Ishikawa (cell line): Measurements from ENCODE around the gene PIGU.

ENCODE experiments used
- CEBPB ChIP-seq: IDR thresholded peaks from 2 replicates; pipeline ENCODE4 v1.6.1; 2012
- CREB1 ChIP-seq: IDR thresholded peaks from 2 replicates; pipeline ENCODE4 v1.6.1; 2012; ENCODE audit warnings: low read depth
- EGR1 ChIP-seq: IDR thresholded peaks from 2 replicates; pipeline ENCODE4 v1.6.1; 2012
- EP300 ChIP-seq: IDR thresholded peaks from 2 replicates; pipeline ENCODE4 v1.6.1; 2012; ENCODE audit warnings: borderline replicate concordance
- FOXM1 ChIP-seq: IDR thresholded peaks from 2 replicates; pipeline ENCODE4 v1.6.1; 2012; ENCODE audit warnings: low read depth, borderline replicate concordance
- NFIC ChIP-seq: IDR thresholded peaks from 2 replicates; pipeline ENCODE4 v1.6.1; 2012
- RAD21 ChIP-seq: IDR thresholded peaks from 2 replicates; pipeline ENCODE4 v1.6.1; 2012; ENCODE audit warnings: low read depth
- REST ChIP-seq: IDR thresholded peaks from 2 replicates; pipeline ENCODE4 v1.6.1; 2012; ENCODE audit warnings: low read depth, mild to moderate bottlenecking
- TAF1 ChIP-seq: IDR thresholded peaks from 2 replicates; pipeline ENCODE4 v1.6.1; 2012; ENCODE audit warnings: low read depth, mild to moderate bottlenecking
- TCF12 ChIP-seq: IDR thresholded peaks from 2 replicates; pipeline ENCODE4 v1.6.1; 2012; ENCODE audit warnings: low read depth
- TEAD4 ChIP-seq: IDR thresholded peaks from 2 replicates; pipeline ENCODE4 v1.6.1; 2012
- USF1 ChIP-seq: IDR thresholded peaks from 2 replicates; pipeline ENCODE4 v1.6.1; 2012
- YY1 ChIP-seq: IDR thresholded peaks from 2 replicates; pipeline ENCODE4 v1.6.1; 2012; ENCODE audit warnings: low read depth
- ZBTB7A ChIP-seq: IDR thresholded peaks from 2 replicates; pipeline ENCODE4 v1.6.1; 2012; ENCODE audit warnings: low read depth
- TF ChIP-seq, protein P1 (sequence below): IDR thresholded peaks from 2 replicates; pipeline ENCODE4 v1.6.1; 2012

The PIGU gene, protein sequence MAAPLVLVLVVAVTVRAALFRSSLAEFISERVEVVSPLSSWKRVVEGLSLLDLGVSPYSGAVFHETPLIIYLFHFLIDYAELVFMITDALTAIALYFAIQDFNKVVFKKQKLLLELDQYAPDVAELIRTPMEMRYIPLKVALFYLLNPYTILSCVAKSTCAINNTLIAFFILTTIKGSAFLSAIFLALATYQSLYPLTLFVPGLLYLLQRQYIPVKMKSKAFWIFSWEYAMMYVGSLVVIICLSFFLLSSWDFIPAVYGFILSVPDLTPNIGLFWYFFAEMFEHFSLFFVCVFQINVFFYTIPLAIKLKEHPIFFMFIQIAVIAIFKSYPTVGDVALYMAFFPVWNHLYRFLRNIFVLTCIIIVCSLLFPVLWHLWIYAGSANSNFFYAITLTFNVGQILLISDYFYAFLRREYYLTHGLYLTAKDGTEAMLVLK

GRCh38 chr20:34676642-34677373 is at the start of gene PIGU:
PIGU (minus strand) TSS chr20:34677092; CDS start chr20:34677085, 7 bp downstream.
- TF ChIP-seq NFIC = no peak
- peak; percentile 93 for TF ChIP-seq TAF1
- TF ChIP-seq EP300 = no peak
- TF ChIP-seq YY1 = peak; percentile 95
- TF ChIP-seq FOXM1 = no peak
- TF ChIP-seq USF1 = no peak
- peak; percentile 92 for TF ChIP-seq CREB1
- TF ChIP-seq, protein P1, sequence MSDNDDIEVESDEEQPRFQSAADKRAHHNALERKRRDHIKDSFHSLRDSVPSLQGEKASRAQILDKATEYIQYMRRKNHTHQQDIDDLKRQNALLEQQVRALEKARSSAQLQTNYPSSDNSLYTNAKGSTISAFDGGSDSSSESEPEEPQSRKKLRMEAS = peak; percentile 80
- TF ChIP-seq TCF12 = 0 out of 2 replicates have a peak, but pooled peaks have one; percentile 49
- peak; percentile 62; the same call in 1 of the 2 replicates for TF ChIP-seq EGR1
- no peak for TF ChIP-seq TEAD4

DNA sequence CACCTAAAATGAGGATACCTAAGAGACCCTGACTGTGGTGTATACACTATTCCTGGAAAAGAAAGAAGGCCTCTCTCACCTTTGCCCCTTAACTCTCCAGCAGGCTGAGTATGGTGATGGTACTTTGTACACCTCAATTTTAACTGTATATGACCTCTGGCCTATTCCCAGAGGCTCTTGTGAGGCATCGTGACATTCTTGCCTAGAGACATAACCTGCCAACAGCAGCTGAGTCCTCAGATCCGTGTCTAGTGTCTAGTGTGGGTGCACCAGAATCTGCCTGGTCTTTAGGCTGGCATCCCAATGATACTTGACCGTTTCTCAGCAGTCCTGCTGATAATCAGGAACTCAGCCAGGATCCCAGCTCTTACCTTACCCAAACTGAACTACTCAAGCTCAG is 47.3 kb upstream of the PIGU start:
- TF ChIP-seq FOXM1 (no peak), NFIC (no peak), TAF1 (no peak), RAD21 (no peak), YY1 (no peak), EGR1 (no peak), USF1 (no peak), TEAD4 (no peak), EP300 (no peak), ZBTB7A (no peak), REST (no peak), CEBPB (no peak), TCF12 (no peak), CREB1 (no peak)
- TF ChIP-seq, protein P1 = no peak

DNA sequence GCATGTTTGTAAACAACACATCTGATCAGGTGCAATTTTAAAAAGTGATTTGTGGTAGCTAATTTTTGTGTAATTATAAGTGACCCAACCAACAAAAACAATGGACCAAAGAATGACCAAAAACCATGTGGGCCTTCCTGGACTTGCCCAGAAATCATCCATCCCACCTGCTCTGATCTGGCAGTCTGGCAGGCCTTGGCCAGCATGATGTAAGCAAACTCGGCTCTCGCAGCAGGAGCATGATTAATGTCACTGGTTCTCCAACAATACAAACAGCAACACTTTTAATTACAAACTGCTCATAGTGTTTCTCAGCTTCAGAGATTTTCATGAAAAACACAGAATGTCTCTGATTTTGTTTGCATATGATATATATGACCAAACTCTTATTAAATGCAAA is 43.4 kb upstream of the PIGU start:
- TF ChIP-seq EGR1 (no peak), FOXM1 (no peak), REST (no peak), CEBPB (no peak), USF1 (no peak), EP300 (no peak), NFIC (no peak), TAF1 (no peak), RAD21 (no peak), ZBTB7A (no peak), CREB1 (no peak)
- TF ChIP-seq, protein P1 = no peak

- TF ChIP-seq TCF12 (no peak), TAF1 (no peak), RAD21 (no peak), USF1 (no peak), CREB1 (no peak), ZBTB7A (no peak), FOXM1 (no peak), EGR1 (no peak), EP300 (no peak), YY1 (no peak), REST (no peak), NFIC (no peak), TEAD4 (no peak), CEBPB (no peak)
- TF ChIP-seq, protein P1 = no peak
Measured at GRCh38 chr20:34717230-34718095, 40.6 kb upstream of the PIGU start.
